Raji (cell line): ENCODE results near the gene STAT5A.

Source experiments
- POLR2A ChIP-seq: IDR thresholded peaks from 2 replicates; pipeline ENCODE4 v1.6.1; 2011; ENCODE audit warnings: low read depth, low read length, control low read depth; ENCODE audit not compliant: insufficient read depth

STAT5A gene

DNA sequence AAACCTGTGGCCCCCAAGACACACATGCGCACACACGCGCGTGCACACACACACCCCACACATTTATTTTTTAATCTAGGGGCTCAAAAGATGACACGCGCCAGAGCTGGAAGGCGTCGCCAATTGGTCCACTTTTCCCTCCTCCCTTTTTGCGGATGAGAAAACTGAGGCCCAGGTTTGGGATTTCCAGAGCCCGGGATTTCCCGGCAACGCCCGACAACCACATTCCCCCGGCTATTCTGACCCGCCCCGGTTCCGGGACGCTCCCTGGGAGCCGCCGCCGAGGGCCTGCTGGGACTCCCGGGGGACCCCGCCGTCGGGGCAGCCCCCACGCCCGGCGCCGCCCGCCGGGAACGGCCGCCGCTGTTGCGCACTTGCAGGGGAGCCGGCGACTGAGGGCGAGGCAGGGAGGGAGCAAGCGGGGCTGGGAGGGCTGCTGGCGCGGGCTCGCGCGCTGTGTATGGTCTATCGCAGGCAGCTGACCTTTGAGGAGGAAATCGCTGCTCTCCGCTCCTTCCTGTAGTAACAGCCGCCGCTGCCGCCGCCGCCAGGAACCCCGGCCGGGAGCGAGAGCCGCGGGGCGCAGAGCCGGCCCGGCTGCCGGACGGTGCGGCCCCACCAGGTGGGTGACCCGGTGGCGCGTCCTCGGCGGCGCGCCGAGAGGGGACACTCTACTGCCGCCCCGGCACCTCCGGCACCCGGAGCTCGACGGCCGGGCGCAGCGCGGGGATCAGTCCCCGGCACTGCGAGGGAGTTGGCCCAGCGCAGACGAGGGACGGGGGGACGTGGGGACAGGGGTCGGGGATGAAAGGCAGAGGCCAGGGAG is at the start of gene STAT5A:
STAT5A (plus strand) TSS at position 522 of the 826 bp plus-strand sequence. CDS start 914 bp downstream, outside the sequence.
- no peak for TF ChIP-seq POLR2A

DNA sequence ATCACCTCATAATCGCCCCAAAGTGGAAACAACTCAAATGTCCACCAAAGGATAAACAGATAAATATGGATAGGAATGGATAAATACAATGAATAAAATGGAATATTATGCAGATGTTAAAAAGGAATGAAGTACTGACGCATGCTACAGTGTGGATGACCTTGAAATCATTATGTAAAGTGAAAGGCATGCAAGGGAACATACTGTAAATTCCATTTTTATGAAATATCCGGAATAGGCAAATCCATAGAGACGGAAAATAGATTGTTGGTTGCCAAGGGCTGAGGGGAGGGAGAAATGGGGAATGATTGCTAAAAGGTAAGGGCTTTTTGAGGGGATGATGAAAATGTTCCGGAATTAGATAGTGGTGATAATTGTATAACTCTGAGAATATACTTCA is 48.1 kb upstream of the STAT5A start:
- no peak for TF ChIP-seq POLR2A

DNA sequence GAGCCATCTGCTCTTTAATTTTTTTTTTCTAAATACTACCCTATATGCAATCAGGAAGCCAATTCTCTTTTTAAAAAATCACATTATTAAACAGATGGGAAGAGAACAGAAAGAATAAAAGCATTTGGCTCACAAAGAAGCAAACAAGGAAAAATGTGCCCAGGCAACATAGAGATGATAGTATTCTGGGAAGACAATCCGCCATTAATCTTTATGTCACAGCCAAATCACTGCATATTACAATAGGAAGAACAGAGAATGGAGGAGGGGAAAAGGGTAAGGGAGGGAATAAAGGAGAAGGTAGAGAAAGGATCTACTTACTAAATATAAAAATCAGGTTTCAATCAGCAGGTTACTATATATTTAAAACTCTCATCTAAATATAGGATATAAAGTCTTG is 46.4 kb upstream of the STAT5A start:
- TF ChIP-seq POLR2A, result no peak

DNA sequence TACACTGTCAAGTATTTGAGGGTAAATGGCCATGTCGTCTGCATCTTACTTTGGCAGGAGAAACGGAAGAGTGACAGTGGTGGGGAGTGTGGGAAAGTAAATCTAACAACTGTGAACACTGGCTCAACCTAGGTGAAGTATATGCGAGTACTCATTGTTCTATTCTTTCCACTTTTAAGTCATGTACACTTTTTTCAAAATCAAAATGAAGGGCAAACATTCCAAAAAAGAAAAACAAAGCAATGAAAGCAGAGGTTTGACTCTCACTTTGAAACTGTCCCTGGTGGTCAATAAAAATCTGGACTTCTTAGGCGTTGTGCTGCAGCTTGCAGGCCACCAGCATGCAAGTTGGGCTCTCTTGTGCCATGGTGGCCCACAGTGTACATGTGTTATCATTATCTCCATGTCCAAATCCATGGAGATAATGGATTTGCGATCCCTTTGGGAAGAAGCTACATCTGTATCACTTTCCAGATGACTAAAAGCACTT is 44.8 kb upstream of the STAT5A start:
- TF ChIP-seq POLR2A, result no peak

DNA sequence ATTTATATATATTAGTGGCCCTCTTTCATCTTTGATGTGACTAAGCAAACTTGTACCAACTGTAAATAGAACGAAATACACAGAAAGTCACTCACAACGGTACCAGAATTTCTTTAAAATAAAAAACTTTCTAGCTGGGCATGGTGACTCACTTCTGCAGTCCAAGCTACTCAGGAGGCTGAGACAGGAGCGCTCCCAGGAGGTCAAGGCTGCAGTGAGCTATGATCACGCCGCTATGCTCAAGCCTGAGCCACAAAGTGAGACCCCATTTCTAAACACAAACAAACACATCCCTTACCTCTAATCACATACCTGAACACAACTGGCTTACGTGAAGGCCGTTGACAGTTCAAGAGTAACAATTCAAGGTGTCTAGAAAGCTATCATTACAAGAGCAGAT is 41.8 kb upstream of the STAT5A start:
- TF ChIP-seq POLR2A, result no peak

DNA sequence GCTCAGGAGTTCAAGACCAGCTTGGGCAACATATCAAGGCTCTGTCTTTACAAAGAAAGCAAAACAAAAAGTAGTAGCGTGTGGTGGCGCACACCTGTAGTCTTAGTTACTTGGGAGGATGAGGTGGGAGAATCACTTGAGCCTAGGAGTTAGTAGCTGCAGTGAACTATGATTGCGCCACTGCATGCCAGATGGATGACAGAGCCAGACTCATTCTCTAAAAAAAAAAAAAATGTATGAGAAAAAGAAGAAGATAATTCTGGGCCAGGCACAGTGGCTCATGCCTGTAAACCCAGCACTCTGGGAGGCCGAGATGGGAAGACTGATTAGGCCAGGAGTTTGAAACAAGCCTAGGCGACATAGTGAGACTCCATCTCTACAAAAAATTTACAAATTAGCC is 40.6 kb upstream of the STAT5A start:
- TF ChIP-seq POLR2A, result no peak

DNA sequence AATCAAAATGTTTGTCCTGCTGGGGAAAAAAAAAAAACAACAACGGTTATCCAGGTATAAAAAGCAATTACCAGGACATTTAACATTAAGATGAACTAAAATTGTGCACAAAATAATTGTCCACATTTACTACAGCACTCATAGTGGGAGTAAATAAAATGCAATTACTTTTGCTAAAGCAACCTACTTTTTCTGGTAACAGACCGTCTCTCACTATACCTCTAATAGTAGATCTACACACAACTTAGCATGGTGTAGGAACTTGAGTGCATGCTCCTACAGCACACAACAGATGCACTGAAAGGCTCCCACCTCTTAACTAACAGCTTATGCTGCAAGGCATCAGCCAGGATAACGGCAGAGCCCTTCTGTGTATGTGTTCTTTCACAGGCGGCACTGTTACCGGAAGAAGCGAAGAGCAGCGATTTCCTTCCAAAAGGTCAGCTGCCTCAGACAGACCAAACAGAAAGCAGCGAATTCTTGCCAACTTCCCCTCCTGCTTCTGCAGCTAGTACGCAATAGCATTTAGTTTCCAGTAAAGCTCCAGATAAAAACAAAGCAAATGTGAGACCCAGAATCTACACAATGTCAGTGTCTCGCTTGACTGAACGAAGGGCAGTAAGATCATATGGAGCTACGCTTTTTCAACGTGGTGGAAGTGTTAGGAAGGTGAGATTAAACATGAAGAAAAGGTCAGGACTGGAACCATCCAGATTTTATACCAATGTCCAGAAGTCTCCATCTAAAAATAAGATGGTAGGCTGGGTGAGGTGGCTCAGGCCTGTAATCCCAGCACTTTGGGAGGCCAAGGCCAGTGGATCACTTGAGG is 39.7 kb upstream of the STAT5A start:
- TF ChIP-seq POLR2A, result peak; percentile 49

DNA sequence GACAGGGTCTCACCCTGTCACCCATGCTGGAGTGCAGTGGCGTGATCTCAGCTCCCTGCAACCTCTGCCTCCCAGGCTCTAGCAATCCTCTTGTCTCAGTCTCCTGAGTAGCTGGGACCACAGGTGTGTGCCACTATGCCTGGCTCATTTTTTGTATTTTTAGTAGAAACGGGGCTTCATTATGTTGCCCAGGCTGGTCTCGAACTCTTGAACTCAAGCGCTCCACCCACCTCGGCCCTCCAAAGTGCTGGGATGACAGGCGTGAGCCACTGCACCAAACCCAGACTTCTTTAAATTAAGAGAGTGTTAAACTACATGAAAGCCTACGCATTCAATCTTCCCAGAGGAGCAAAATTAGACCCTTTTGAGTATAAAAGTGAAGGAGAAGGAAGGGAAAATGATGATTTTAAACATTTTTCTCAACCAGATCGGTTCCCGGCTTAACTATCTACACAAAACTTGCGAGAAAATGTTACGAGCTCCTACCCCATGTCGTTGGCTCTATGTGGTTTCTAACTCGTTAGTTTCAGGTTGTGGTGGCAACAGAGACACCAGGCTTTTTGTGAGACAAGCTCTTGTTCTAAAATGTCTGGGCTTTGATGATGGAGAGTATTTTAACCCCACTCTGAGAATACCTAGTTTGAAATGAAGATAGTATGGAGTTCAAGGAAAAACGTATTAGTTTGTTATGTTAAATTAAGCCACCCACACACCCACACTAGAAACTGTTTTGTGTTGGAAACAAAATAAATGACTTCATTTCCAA is 38.4 kb upstream of the STAT5A start:
- TF ChIP-seq POLR2A, result no peak

DNA sequence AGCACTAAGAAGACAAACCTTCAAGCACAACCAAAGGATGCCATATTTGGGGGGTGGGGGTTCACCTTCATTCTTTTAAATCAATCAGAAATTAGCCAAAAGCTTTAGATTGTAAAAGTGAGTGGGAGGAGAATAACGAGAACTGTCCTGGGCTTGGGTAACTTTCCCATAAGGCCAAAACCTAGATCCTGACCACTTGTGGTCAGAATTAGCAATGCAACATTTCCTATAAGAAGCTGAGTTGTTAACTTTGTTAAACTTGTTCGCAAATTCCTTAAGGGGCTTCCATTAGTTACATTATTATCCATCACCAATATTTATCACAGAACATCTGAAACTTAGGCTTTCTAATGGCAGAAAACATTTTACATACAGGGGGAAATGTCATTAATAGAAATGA is 37.2 kb upstream of the STAT5A start:
- TF ChIP-seq POLR2A, result no peak

DNA sequence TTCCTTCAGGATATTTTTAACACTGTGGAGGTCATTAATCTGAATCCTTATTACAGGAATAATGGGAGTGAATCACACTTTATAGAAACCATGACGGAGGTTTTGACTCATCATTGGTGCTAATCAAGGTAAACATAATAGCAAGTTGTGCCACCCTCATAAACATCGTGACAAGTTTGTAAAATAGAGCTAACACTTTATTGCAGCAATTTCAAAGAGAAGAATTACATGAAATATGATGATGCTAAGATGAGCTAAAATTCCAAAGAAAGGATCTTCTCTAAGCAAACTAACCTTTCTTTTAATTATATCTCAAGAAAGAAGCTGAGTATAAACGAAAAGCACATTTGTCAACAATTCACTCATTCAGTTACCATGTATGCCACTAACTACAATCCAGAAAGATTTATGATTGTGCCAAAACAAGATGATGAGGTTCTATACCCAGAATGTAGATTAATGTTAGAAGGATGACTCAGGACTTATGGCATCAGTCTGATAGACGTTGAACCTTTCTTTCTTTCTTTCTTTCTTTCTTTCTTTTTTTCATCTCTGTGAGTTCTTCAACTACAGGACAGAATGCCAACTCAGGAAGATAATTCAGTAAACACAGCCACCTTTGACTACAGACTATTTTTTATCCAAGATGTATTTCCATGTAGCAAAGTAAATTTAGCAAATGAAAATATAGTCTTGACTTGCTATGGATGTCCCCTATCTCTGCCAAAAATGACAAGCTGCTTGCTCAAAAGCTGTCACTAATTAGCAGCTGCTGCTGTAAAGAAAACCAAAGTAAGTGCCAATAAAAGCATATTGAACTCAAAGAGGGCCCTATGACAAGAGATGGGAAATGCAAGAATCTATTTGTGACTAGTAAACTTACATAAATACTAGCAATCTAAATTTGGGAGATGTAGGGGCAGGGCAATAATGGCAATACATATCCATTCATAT is 35.4 kb upstream of the STAT5A start:
- TF ChIP-seq POLR2A, result no peak

DNA sequence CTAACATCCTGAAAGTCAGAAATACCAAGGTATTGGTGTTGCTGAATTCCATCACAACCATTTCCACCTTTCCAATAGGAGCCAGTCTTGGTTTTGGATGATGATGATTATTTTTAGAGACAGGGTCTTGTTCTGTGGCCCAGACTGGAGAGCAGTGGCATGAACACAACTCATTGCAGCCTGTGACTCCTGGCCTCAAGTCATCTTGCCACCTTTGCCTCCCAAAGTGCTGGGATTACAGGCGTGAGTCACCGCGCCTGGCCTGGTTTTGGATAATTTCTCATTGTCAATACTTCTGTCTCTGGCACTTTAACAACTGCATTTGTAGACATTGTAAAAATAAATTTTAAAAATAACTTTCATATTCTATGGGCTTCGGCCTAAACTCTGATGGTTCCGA is 34.7 kb upstream of the STAT5A start:
- TF ChIP-seq POLR2A, result no peak

DNA sequence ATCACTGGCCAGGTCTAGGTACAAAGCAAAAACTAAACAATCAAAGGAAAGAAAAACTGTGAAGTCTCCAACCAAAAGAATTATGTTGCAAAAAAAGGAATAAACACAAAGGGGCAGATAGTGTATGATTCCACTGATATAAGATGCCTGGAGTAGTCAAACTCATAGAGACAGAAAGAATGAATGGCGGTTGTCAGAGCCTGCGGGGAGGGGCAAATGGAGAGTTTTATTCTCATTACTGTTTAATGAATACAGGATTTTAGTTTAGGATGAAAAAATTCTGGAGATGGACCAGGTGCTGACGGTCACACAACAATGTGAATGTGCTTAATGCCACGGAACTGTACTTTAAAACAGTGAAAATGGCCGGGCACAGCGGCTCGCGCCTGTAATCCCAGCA is 32.9 kb upstream of the STAT5A start:
- no peak for TF ChIP-seq POLR2A

DNA sequence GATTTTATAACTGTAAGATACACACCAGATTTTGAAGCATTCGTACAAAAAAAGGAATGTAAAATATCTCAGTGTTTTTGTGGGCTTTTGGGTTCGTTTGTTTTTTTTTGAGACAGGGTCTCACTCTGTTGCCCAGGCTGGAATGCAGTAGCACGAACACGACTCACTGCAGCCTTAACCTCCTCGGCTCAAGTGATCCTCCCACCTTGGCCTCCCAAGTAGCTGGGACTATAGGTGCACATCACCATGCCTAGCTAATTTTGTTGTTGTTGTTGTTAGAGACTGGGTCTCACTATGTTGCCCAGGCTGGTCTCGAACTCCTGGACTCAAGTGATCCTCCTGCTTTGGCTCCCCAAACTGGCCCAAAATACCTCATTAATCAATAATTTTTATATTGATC is 28.0 kb upstream of the STAT5A start:
- TF ChIP-seq POLR2A, result no peak

DNA sequence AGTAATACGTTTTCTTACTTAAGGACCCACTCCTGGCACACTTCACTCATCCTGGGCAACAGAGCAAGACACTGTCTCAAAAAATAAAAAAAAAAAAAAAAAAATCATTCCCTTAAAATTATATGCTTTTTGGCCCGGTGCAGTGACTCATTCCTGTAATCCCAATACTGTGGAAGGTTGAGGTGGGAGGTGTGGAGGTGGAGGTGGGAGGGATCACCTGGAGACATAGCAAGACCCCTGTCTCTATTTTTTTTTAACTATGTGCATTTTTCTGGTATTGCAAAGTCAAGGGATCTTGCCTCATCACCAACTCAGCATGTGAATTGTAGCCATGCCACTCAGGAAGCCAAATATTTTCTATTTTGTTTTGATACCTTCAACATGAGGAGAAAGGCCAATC is 21.8 kb upstream of the STAT5A start:
- no peak for TF ChIP-seq POLR2A
